ENCODE results near the gene WDR5B.

- TF ChIP-seq, protein P1, sequence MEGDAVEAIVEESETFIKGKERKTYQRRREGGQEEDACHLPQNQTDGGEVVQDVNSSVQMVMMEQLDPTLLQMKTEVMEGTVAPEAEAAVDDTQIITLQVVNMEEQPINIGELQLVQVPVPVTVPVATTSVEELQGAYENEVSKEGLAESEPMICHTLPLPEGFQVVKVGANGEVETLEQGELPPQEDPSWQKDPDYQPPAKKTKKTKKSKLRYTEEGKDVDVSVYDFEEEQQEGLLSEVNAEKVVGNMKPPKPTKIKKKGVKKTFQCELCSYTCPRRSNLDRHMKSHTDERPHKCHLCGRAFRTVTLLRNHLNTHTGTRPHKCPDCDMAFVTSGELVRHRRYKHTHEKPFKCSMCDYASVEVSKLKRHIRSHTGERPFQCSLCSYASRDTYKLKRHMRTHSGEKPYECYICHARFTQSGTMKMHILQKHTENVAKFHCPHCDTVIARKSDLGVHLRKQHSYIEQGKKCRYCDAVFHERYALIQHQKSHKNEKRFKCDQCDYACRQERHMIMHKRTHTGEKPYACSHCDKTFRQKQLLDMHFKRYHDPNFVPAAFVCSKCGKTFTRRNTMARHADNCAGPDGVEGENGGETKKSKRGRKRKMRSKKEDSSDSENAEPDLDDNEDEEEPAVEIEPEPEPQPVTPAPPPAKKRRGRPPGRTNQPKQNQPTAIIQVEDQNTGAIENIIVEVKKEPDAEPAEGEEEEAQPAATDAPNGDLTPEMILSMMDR (IDR thresholded peaks at IDR 0.05; ENCODE audit: extremely low read depth in 1 of 2, insufficient read depth in 1 of 2, low read depth in 1 of 2, low read length in 2 of 2), result no peak
- TF ChIP-seq EZH2 (IDR thresholded peaks at IDR 0.05; ENCODE audit: borderline replicate concordance, low read depth, low read length, severe bottlenecking) (no peak), POLR2AphosphoS5 (IDR thresholded peaks at IDR 0.05; ENCODE audit: insufficient read depth, low read depth, low read length) (no peak), POLR2A (IDR thresholded peaks at IDR 0.05; ENCODE audit: low read depth, low read length) (no peak), MAX (IDR thresholded peaks at IDR 0.05; ENCODE audit: insufficient read depth, insufficient read length) (no peak)
Observed at GRCh38 chr3:122421836-122422235, 6.0 kb upstream of the WDR5B start.

Measured in endothelial cell of umbilical vein (primary cell).